ENCODE measurements around the gene NRXN2. TPM values are rescaled to one million over a fixed set of nuclear protein-coding genes. Genes with fewer than 3 reads are reported as not detected.

The NRXN2 gene
- 0.42 TPM in 1 of 2 replicates, not detected in the other for total RNA-seq (2014; rRNA removed; shearing (Covaris generic))
- polyA plus RNA-seq (2015; cell fraction: cytosol; rRNA removed): not detected in 2 replicates
- not detected in 2 replicates for polyA plus RNA-seq (2015; cell fraction: nucleus; rRNA removed)

- DNase-seq (ENCODE audit: low read depth): peak; percentile 77
These were observed at the start of gene NRXN2 for GRCh38 chr11:64723117-64723906. TSS of gene NRXN2 (minus strand) at chr11:64723197. CDS start at chr11:64713699, 9,498 bp downstream.

- no peak for DNase-seq (ENCODE audit: low read depth)
These were observed 49.5 kb upstream of the NRXN2 start for GRCh38 chr11:64772303-64773018.

- DNase-seq (ENCODE audit: low read depth): no peak
These were observed 48.9 kb upstream of the NRXN2 start for GRCh38 chr11:64771861-64772260.

GRCh38 chr11:64770120-64770519, 47.1 kb upstream of the NRXN2 start:
- DNase-seq (ENCODE audit: low read depth): no peak

- no peak for DNase-seq (ENCODE audit: low read depth)
These were observed 46.3 kb upstream of the NRXN2 start for GRCh38 chr11:64769283-64769682.

- DNase-seq (ENCODE audit: low read depth): no peak
These were observed 45.3 kb upstream of the NRXN2 start for GRCh38 chr11:64768300-64768694.

GRCh38 chr11:64767344-64768299, 44.6 kb upstream of the NRXN2 start:
- DNase-seq (ENCODE audit: low read depth): peak; percentile 43

- DNase-seq (ENCODE audit: low read depth): no peak
These were observed 43.9 kb upstream of the NRXN2 start for GRCh38 chr11:64766881-64767280.

- DNase-seq (ENCODE audit: low read depth): no peak
These were observed 43.1 kb upstream of the NRXN2 start for GRCh38 chr11:64765851-64766665.

- no peak for DNase-seq (ENCODE audit: low read depth)
These were observed 42.4 kb upstream of the NRXN2 start for GRCh38 chr11:64765291-64765850.

GRCh38 chr11:64764753-64765152, 41.8 kb upstream of the NRXN2 start:
- DNase-seq (ENCODE audit: low read depth): no peak

- DNase-seq (ENCODE audit: low read depth): no peak
These were observed 41.1 kb upstream of the NRXN2 start for GRCh38 chr11:64764040-64764611.

- no peak for DNase-seq (ENCODE audit: low read depth)
These were observed 40.6 kb upstream of the NRXN2 start for GRCh38 chr11:64763526-64764039.

- DNase-seq (ENCODE audit: low read depth): peak; percentile 44
These were observed 39.9 kb upstream of the NRXN2 start for GRCh38 chr11:64762674-64763525.

- DNase-seq (ENCODE audit: low read depth): no peak
These were observed 39.3 kb upstream of the NRXN2 start for GRCh38 chr11:64762277-64762673.

- no peak for DNase-seq (ENCODE audit: low read depth)
These were observed 37.9 kb upstream of the NRXN2 start for GRCh38 chr11:64760759-64761420.

GRCh38 chr11:64759722-64760719, 37.0 kb upstream of the NRXN2 start, which contains the start of gene PYGM:
TSS of gene PYGM (minus strand) at chr11:64759974. CDS start at chr11:64759898, 76 bp downstream.
- DNase-seq (ENCODE audit: low read depth): no peak

Data from HT1080 (cell line).